ENCODE data around the gene COQ6. TPM values are rescaled to one million over a fixed set of nuclear protein-coding genes. Genes with fewer than 3 reads are reported as not detected.

The COQ6 gene
- 37.9 TPM for total RNA-seq

DNA sequence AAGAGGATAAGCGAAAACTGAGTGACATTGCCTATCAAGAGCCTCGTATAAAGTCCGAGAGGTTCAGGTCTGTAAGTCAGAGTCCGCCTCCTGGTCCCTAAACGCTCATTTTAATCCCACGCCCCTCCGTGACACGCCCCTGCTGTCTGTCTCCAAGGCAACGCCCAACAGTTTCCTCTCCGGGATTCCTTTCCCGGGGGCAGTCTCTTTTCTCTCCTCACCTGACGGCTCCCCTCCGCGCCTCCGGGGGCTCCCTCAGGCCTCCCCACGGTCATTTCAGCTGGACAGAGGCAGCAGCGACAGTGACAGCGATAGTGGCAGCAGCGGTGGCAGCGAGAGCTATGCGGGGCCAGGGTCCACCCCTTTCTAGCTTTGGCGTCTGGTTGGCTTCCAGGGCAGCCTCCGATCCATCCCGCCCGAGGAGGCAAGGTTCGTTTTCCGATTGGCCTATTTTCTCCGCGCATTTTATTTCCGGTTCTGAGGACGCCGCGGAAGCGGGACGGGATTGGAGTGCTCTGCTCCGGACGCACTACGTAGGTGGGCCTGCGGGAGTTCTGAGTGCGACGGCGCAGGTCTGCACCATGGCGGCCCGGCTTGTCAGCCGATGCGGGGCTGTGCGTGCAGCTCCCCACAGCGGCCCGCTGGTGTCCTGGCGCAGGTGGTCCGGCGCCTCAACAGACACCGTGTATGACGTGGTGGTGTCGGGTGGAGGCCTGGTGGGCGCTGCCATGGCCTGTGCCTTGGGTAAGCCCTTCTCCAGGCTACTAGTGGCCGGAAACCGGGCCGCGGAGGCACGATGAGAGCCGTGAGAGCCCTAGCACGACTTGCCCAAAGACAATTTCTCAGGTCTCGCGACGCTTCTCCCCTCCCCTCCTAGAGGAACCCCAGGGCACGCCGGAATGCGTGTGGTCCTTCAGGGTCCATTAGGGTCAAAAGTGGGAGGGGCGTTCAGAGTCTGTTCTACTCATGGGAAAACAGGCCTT is at the start of gene COQ6, which contains the start of gene FAM161B:
COQ6 (plus strand) TSS at position 551 of the 983 bp plus-strand sequence; CDS start at position 582, 31 bp downstream.
FAM161B (minus strand) TSS at position 343 of the 983 bp plus-strand sequence; CDS start at position 275, 68 bp downstream.

Small RNA genes within 50 kb of the gene (small RNA-seq; reads per million reads assigned to genes)
- gene AC005480.2 (ENCODE audit: low replicate concordance), result not detected
- gene RF00019 (ENCODE audit: low replicate concordance), result not detected

Other genes with a start within 250 kb of the COQ6 start
- 85.1 TPM for gene PNMA1, start 235.9 kb upstream of the COQ6 start, total RNA-seq
- gene PTGR2, start 98.5 kb upstream of the COQ6 start, total RNA-seq, result 9.4 TPM
- gene ZNF410, start 63.4 kb upstream of the COQ6 start, total RNA-seq, result 84.5 TPM
- 29.7 TPM for gene FAM161B, start 208 bp upstream of the COQ6 start, total RNA-seq
- gene ENTPD5, start 69.0 kb downstream of the COQ6 start, total RNA-seq, result 9.4 TPM
- gene BBOF1, start 69.0 kb downstream of the COQ6 start, total RNA-seq, result 11.9 TPM
- 32.2 TPM for gene ALDH6A1, start 134.2 kb downstream of the COQ6 start, total RNA-seq
- 18.2 TPM for gene LIN52, start 134.7 kb downstream of the COQ6 start, total RNA-seq

Measured in parietal lobe (tissue), 2 donors.